Activated naive CD8-positive, alpha-beta T cell treated with anti-CD3 and anti-CD28 coated beads, Interleukin-2, amount 50 U/mL, for 24 hours (primary cell): ENCODE results near the gene ATP8B1.
A peak's percentile ranks its signal among the peaks of the same experiment; 100 is the strongest.
"Not testable (repeated sequence)": the region's sequence is repeated elsewhere in the genome, so short reads cannot be mapped to it uniquely, and the experiment has no call there.

Source experiments
- ATAC-seq: fragments of 150-1000 bp; cut with Tn5 transposase; one replicate; pipeline ENCODE4 v1.10.0; 2021
- DNase-seq: peaks from one replicate; pipeline ENCODE4 v3.0.0; 2021
- H3K27ac Mint-ChIP-seq: one replicate; pipeline ENCODE4 v1.8.0; 2021; ENCODE audit warnings: mild to moderate bottlenecking, mixed read lengths
- H3K27me3 Mint-ChIP-seq: one replicate; pipeline ENCODE4 v1.8.0; 2021; ENCODE audit warnings: mixed read lengths
- H3K36me3 Mint-ChIP-seq: one replicate; pipeline ENCODE4 v1.8.0; 2021; ENCODE audit warnings: low read depth, mixed read lengths
- H3K4me1 Mint-ChIP-seq: one replicate; pipeline ENCODE4 v1.8.0; 2021; ENCODE audit warnings: mixed read lengths
- H3K4me3 Mint-ChIP-seq: one replicate; pipeline ENCODE4 v1.8.0; 2021; ENCODE audit warnings: mild to moderate bottlenecking, moderate library complexity, mixed read lengths
- H3K9me3 Mint-ChIP-seq: one replicate; pipeline ENCODE4 v1.8.0; 2021; ENCODE audit warnings: mixed read lengths

Gene ATP8B1

GRCh38 chr18:57747809-57748680 lies 55.1 kb downstream of the ATP8B1 start:
- H3K9me3 Mint-ChIP-seq, result no peaks in the 10 kb centered on the region
- no peak overlapping the region for H3K27ac Mint-ChIP-seq
- no peak for ATAC-seq
- H3K27me3 Mint-ChIP-seq, result no peaks in the 10 kb centered on the region
- DNase-seq, result no peak
- H3K36me3 Mint-ChIP-seq, result no peaks in the 10 kb centered on the region
- H3K4me3 Mint-ChIP-seq, result no peak overlapping the region
- peaks cover 6% of the 10 kb centered on the region for H3K4me1 Mint-ChIP-seq

- H3K27me3 Mint-ChIP-seq, result no peaks in the 10 kb centered on the region
- ATAC-seq (no peak), DNase-seq (no peak)
- no peaks in the 10 kb centered on the region for H3K4me1 Mint-ChIP-seq
- no peak overlapping the region for H3K27ac Mint-ChIP-seq
- no peaks in the 10 kb centered on the region for H3K36me3 Mint-ChIP-seq
- H3K4me3 Mint-ChIP-seq, result no peak overlapping the region
- H3K9me3 Mint-ChIP-seq, result no peaks in the 10 kb centered on the region
Observed at GRCh38 chr18:57744211-57744694, 58.9 kb downstream of the ATP8B1 start.

DNA sequence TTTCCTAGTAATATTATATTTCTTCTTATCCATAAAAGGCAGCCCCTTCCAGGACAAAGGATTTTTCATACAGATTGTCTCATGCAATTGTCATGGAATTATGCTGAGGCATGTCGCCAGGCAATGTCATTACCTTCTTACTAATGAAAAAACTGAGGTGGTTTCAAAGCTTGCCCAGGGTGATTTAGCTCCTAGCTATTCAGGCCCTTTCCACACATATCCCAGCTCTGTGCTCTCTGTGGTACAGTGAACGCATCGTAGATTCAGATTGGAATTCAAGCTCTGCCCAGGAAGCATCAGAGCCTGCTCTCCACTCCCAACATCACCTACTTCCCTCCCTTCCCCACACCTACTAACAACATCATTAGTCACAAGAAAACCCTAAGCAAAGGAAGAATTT lies 60.1 kb downstream of the ATP8B1 start:
- Mint-ChIP-seq H3K9me3 (no peaks in the 10 kb centered on the region), H3K4me3 (no peak overlapping the region), H3K36me3 (peaks cover 3% of the 10 kb centered on the region), H3K27me3 (no peaks in the 10 kb centered on the region), H3K27ac (no peak overlapping the region), H3K4me1 (no peaks in the 10 kb centered on the region)
- ATAC-seq, result no peak
- no peak for DNase-seq

- no peak for ATAC-seq
- no peak overlapping the region for H3K27ac Mint-ChIP-seq
- no peak overlapping the region for H3K4me3 Mint-ChIP-seq
- H3K9me3 Mint-ChIP-seq, result no peaks in the 10 kb centered on the region
- H3K36me3 Mint-ChIP-seq, result peaks cover 9% of the 10 kb centered on the region
- H3K4me1 Mint-ChIP-seq, result no peaks in the 10 kb centered on the region
- no peak for DNase-seq
- H3K27me3 Mint-ChIP-seq, result no peaks in the 10 kb centered on the region
Observed at GRCh38 chr18:57741273-57741672, 61.8 kb downstream of the ATP8B1 start.

GRCh38 chr18:57738078-57738477 lies 65.0 kb downstream of the ATP8B1 start:
- peaks cover 18% of the 10 kb centered on the region for H3K36me3 Mint-ChIP-seq
- H3K4me1 Mint-ChIP-seq, result no peaks in the 10 kb centered on the region
- H3K9me3 Mint-ChIP-seq, result peaks cover 10% of the 10 kb centered on the region
- no peaks in the 10 kb centered on the region for H3K27me3 Mint-ChIP-seq
- no peak overlapping the region for H3K4me3 Mint-ChIP-seq
- no peak for DNase-seq
- ATAC-seq, result no peak
- no peak overlapping the region for H3K27ac Mint-ChIP-seq

DNA sequence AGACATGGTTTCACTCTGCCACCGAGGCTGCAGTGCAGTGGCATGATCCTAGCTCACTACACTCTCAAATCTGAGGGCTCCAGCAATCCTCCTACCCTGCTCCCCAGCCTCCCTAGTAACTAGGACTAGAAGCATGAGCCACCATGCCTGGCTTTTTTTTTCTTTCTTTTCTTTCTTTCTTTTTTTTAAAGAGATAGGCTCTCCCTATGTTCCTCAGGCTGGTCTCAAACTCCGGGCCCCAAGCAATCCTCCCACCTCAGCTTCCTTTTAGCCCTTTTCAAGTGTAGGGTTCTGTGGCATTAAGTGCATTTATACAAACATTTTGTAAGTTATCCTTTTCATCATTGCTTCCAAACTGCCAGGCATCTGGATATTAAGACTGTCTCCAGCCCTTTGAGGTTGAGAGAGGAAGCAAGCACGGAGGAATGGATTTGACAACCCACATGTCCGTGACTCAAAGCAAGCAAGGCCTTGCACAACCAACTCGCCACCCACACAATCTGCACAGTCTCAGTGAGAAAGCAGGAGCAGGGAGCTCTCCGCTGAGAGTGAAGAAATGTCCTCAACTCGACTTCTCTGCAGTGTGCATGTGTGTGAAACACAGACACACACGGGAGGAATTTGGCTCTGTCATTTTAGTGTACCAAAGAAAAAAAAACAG lies 65.6 kb downstream of the ATP8B1 start:
- Mint-ChIP-seq H3K27ac (no peak overlapping the region), H3K27me3 (no peaks in the 10 kb centered on the region), H3K4me3 (no peak overlapping the region), H3K4me1 (no peaks in the 10 kb centered on the region), H3K36me3 (peaks cover 21% of the 10 kb centered on the region), H3K9me3 (peaks cover 13% of the 10 kb centered on the region)
- DNase-seq (no peak), ATAC-seq (no peak)

DNA sequence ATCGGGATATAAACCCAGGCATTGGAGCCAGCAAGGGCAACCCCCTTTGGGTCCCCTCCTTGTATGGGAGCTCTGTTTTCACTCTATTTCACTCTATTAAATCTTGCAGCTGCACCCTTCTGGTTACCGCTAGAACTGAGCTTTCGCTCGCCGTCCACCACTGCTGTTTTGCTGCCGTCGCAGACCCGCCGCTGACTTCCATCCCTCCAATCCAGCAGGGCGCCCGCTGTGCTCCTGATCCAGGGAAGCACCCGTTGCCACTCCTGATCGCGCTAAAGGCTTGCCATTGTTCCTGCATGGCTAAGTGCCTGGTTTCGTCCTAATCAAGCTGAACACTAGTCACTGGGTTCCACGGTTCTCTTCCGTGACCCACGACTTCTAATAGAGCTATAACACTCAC lies 68.1 kb downstream of the ATP8B1 start:
- not testable (repeated sequence) for DNase-seq, ATAC-seq, H3K4me1 Mint-ChIP-seq, H3K27ac Mint-ChIP-seq, H3K27me3 Mint-ChIP-seq, H3K4me3 Mint-ChIP-seq
- H3K36me3 Mint-ChIP-seq, result peaks cover 21% of the 10 kb centered on the region
- peaks cover 23% of the 10 kb centered on the region for H3K9me3 Mint-ChIP-seq

DNA sequence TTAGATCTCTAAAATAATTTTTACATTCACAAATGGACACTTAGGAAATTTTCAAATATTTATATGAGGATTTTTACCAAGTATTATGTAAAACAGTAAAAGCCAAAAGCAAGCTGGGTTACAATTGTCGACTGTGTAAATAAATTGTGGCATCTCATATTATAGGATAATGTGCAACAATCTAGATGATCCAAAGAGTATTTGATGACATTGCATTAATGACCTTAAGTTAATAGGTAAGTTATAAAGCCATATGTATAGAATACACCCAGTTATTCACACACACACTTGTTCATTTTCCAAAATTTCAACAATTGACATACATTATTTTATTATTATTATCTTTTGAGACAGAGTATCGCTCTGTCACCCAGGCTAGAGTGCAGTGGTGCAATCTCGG lies 69.3 kb downstream of the ATP8B1 start:
- no peaks in the 10 kb centered on the region for H3K4me1 Mint-ChIP-seq
- H3K27ac Mint-ChIP-seq, result no peak overlapping the region
- peaks cover 21% of the 10 kb centered on the region for H3K36me3 Mint-ChIP-seq
- no peak overlapping the region for H3K4me3 Mint-ChIP-seq
- DNase-seq (no peak), ATAC-seq (no peak)
- no peaks in the 10 kb centered on the region for H3K27me3 Mint-ChIP-seq
- H3K9me3 Mint-ChIP-seq, result peaks cover 27% of the 10 kb centered on the region

GRCh38 chr18:57730146-57730545 lies 73.0 kb downstream of the ATP8B1 start:
- DNase-seq (no peak), ATAC-seq (no peak)
- Mint-ChIP-seq H3K27me3 (no peaks in the 10 kb centered on the region), H3K4me3 (no peak overlapping the region), H3K27ac (no peak overlapping the region), H3K36me3 (peaks cover 8% of the 10 kb centered on the region), H3K4me1 (peaks cover 9% of the 10 kb centered on the region), H3K9me3 (peaks cover 47% of the 10 kb centered on the region)

- Mint-ChIP-seq H3K27ac (no peak overlapping the region), H3K36me3 (peaks cover 6% of the 10 kb centered on the region), H3K4me1 (peaks cover 9% of the 10 kb centered on the region), H3K9me3 (peaks cover 46% of the 10 kb centered on the region), H3K4me3 (no peak overlapping the region), H3K27me3 (no peaks in the 10 kb centered on the region)
- no peak for ATAC-seq
- DNase-seq, result no peak
Observed at GRCh38 chr18:57728941-57729511, 74.1 kb downstream of the ATP8B1 start.

GRCh38 chr18:57727952-57728807 lies 74.9 kb downstream of the ATP8B1 start:
- no peak overlapping the region for H3K27ac Mint-ChIP-seq
- no peaks in the 10 kb centered on the region for H3K27me3 Mint-ChIP-seq
- ATAC-seq (peak; percentile 72), DNase-seq (no peak)
- H3K36me3 Mint-ChIP-seq, result peaks cover 6% of the 10 kb centered on the region
- H3K9me3 Mint-ChIP-seq, result peaks cover 46% of the 10 kb centered on the region
- H3K4me3 Mint-ChIP-seq, result no peak overlapping the region
- H3K4me1 Mint-ChIP-seq, result peaks cover 9% of the 10 kb centered on the region

DNA sequence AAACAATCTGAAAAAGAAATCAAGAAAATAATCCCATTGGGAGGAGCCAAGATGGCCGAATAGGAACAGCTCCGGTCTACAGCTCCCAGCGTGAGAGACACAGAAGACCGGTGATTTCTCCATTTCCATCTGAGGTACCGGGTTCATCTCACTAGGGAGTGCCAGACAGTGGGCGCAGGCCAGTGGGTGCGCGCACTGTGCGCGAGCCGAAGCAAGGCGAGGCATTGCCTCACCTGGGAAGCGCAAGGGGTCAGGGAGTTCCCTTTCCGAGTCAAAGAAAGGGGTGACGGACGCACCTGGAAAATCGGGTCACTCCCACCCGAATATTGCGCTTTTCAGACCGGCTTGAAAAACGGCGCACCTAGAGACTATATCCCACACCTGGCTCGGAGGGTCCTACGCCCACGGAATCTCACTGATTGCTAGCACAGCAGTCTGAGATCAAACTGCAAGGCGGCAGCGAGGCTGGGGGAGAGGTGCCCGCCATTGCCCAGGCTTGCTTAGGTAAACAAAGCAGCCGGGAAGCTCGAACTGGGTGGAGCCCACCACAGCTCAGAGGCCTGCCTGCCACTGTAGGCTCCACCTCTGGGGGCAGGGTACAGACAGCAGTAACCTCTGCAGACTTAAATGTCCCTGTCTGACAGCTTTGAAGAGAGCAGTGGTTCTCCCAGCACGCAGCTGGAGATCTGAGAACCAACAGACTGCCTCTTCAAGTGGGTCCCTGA lies 83.7 kb downstream of the ATP8B1 start:
- not testable (repeated sequence) for H3K4me3 Mint-ChIP-seq, H3K27me3 Mint-ChIP-seq, H3K36me3 Mint-ChIP-seq, H3K4me1 Mint-ChIP-seq, DNase-seq, H3K27ac Mint-ChIP-seq, ATAC-seq
- peaks cover 32% of the 10 kb centered on the region for H3K9me3 Mint-ChIP-seq

DNA sequence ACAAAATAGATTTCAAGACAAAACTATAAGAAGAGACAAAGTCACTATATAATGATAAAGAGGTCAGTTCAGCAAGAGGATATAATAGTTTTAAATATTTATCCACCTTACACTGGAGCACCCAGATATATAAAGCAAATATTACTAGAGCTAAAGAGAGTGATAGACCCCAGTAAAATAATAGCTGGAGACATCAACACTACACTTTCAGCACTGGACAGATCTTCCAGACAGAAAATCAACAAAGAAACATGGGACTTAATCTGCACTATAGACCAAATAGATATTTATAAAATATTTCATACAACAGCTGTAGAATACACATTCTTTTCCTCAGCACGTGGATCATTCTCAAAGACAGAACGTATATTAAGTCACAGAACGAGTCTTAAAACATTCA lies 86.6 kb downstream of the ATP8B1 start:
- Mint-ChIP-seq H3K9me3 (peaks cover 32% of the 10 kb centered on the region), H3K27me3 (no peaks in the 10 kb centered on the region), H3K4me1 (no peaks in the 10 kb centered on the region), H3K4me3 (no peak overlapping the region), H3K27ac (no peak overlapping the region), H3K36me3 (peaks cover 4% of the 10 kb centered on the region)
- ATAC-seq, result no peak
- DNase-seq, result no peak

- Mint-ChIP-seq H3K4me3 (no peak overlapping the region), H3K27me3 (no peaks in the 10 kb centered on the region), H3K27ac (no peak overlapping the region), H3K4me1 (no peaks in the 10 kb centered on the region), H3K36me3 (peaks cover 4% of the 10 kb centered on the region), H3K9me3 (peaks cover 32% of the 10 kb centered on the region)
- ATAC-seq (no peak), DNase-seq (no peak)
Observed at GRCh38 chr18:57715671-57716070, 87.4 kb downstream of the ATP8B1 start.
